GM23248 (cell line): ENCODE results near the gene BYSL. TPM values are rescaled to one million over a fixed set of nuclear protein-coding genes. Genes with fewer than 3 reads are reported as not detected.

Experiments
- DNase-seq: peaks from one replicate; pipeline ENCODE4 v3.0.0-alpha.2; 2015
- H2AFZ ChIP-seq: fragments of 200-600 bp; sonication (generic); 2 replicates; pipeline ENCODE4 v1.6.1; 2016; ENCODE audit warnings: antibody characterized with exemption
- H3F3A ChIP-seq: fragments of 200-600 bp; sonication (generic); 2 replicates; pipeline ENCODE4 v1.6.1; 2016; ENCODE audit warnings: mild to moderate bottlenecking, antibody characterized with exemption, mixed run types; ENCODE audit not compliant: insufficient read depth
- H3K27ac ChIP-seq: fragments of 200-600 bp; sonication (generic); 2 replicates; pipeline ENCODE4 v1.5.1; 2016; ENCODE audit warnings: mild to moderate bottlenecking
- H3K27me3 ChIP-seq: fragments of 200-600 bp; sonication (generic); replicated peaks from 2 replicates; pipeline ENCODE4 v1.6.1; 2016; ENCODE audit warnings: mild to moderate bottlenecking; ENCODE audit not compliant: insufficient read depth
- H3K36me3 ChIP-seq: fragments of 200-600 bp; sonication (generic); 2 replicates; pipeline ENCODE4 v1.6.1; 2016; ENCODE audit warnings: low read depth, mild to moderate bottlenecking
- H3K4me1 ChIP-seq: fragments of 200-600 bp; sonication (generic); 2 replicates; pipeline ENCODE4 v1.6.1; 2016; ENCODE audit warnings: mild to moderate bottlenecking; ENCODE audit not compliant: insufficient read depth
- H3K4me2 ChIP-seq: fragments of 200-600 bp; sonication (generic); one replicate; pipeline ENCODE4 v1.6.1; 2016; ENCODE audit warnings: mild to moderate bottlenecking; ENCODE audit not compliant: unreplicated experiment
- H3K4me3 ChIP-seq: fragments of 200-600 bp; sonication (generic); 2 replicates; pipeline ENCODE4 v1.5.1; 2016; ENCODE audit warnings: mild to moderate bottlenecking
- H3K79me2 ChIP-seq: fragments of 200-600 bp; sonication (generic); 2 replicates; pipeline ENCODE4 v1.6.1; 2016; ENCODE audit warnings: mild to moderate bottlenecking; ENCODE audit not compliant: insufficient read depth
- H3K9ac ChIP-seq: fragments of 200-600 bp; sonication (generic); 2 replicates; pipeline ENCODE4 v1.6.1; 2016; ENCODE audit warnings: mild to moderate bottlenecking
- H3K9me2 ChIP-seq: fragments of 200-600 bp; sonication (generic); 2 replicates; pipeline ENCODE4 v1.6.1; 2016; ENCODE audit warnings: mixed run types, mild to moderate bottlenecking, moderate library complexity; ENCODE audit not compliant: insufficient read depth
- H3K9me3 ChIP-seq: fragments of 200-600 bp; sonication (generic); one replicate; pipeline ENCODE4 v1.6.1; 2017; ENCODE audit warnings: low read depth
- H4K20me1 ChIP-seq: fragments of 200-600 bp; sonication (generic); 2 replicates; pipeline ENCODE4 v1.6.0; 2016; ENCODE audit not compliant: insufficient read depth
- EZH2 ChIP-seq: fragments of 200-600 bp; sonication (generic); IDR thresholded peaks from 2 replicates; pipeline ENCODE4 v1.6.1; 2018; ENCODE audit warnings: antibody characterized with exemption, mild to moderate bottlenecking; ENCODE audit not compliant: insufficient read depth, poor library complexity, severe bottlenecking
- EZH2phosphoT487 ChIP-seq: fragments of 200-600 bp; sonication (generic); IDR thresholded peaks from 2 replicates; pipeline ENCODE4 v1.6.1; 2018; ENCODE audit warnings: antibody characterized with exemption, moderate library complexity, mild to moderate bottlenecking, low read depth; ENCODE audit not compliant: insufficient read depth
- whole genome bisulfite sequencing, 2 experiments: methylation state at CpG; one replicate each; pipeline ENCODE4 v1.1.6; 2015 to 2017; ENCODE audit warnings: low lambda C conversion rate in 2 of 2, low coverage in 1 of 2; ENCODE audit errors: missing lambda C conversion rate in 2 of 2; 5-methylcytosine and 5-hydroxymethylcytosine counted together
- in situ Hi-C: fragments of 300-500 bp; cut with MboI; formaldehyde crosslinking; loops from 2 replicates; pipeline ENCODE4 v1.15.0; 2020
- polyA plus RNA-seq: library from polyadenylated mRNA; unstranded; fragments of >200 nt; fragmentation: Nextera tagmentation; extraction: Ambion mirVana; gene quantifications from 2 replicates; pipeline ENCODE4 v1.2.1, GENCODE V29; 2016
- total RNA-seq: library from RNA; depleted of rRNA; stranded (reverse); fragments of >200 nt; shearing (Covaris generic); gene quantifications from 2 replicates; pipeline ENCODE4 v1.2.3, GENCODE V29; 2014

BYSL gene
- total and polyA plus RNA-seq, 2 experiments from 2014 or later: 11.0 to 28.0 TPM

DNA sequence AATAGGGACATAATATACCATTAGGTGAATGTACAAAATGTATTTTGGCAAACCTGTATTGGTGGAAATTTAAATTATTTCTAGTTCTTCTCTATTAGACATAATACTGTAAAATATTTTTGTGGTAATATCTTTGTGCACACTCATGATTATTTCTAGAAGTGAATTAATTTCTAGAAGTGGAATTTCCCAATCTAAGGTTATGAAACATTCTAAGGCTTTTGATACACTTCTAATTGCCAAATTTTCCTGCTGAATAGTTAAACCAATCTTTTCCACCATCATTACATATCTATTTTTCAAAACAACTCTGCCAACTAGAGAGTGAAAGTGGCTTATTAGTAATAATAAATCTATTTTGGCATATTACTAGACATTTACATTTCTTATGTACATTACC lies 22.2 kb downstream of the BYSL start:
- H3K79me2 ChIP-seq: peaks cover 30% of the 10 kb centered on the region
- peaks cover 28% of the 10 kb centered on the region for H3F3A ChIP-seq
- TF ChIP-seq EZH2: no peak
- no peak for TF ChIP-seq EZH2phosphoT487
- no peak overlapping the region for H2AFZ ChIP-seq
- no peak overlapping the region for H3K4me3 ChIP-seq
- in situ Hi-C loops: no loop called here
- H3K4me1 ChIP-seq: peaks cover 25% of the 10 kb centered on the region
- no peaks in the 10 kb centered on the region for H3K9me2 ChIP-seq
- H3K27me3 ChIP-seq: no peaks in the 10 kb centered on the region
- H4K20me1 ChIP-seq: no peaks in the 10 kb centered on the region
- H3K9ac ChIP-seq: no peak overlapping the region
- no peak overlapping the region for H3K4me2 ChIP-seq
- DNase-seq: no peak
- H3K27ac ChIP-seq: no peak overlapping the region
- no peaks in the 10 kb centered on the region for H3K36me3 ChIP-seq
- H3K9me3 ChIP-seq: no peaks in the 10 kb centered on the region

DNA sequence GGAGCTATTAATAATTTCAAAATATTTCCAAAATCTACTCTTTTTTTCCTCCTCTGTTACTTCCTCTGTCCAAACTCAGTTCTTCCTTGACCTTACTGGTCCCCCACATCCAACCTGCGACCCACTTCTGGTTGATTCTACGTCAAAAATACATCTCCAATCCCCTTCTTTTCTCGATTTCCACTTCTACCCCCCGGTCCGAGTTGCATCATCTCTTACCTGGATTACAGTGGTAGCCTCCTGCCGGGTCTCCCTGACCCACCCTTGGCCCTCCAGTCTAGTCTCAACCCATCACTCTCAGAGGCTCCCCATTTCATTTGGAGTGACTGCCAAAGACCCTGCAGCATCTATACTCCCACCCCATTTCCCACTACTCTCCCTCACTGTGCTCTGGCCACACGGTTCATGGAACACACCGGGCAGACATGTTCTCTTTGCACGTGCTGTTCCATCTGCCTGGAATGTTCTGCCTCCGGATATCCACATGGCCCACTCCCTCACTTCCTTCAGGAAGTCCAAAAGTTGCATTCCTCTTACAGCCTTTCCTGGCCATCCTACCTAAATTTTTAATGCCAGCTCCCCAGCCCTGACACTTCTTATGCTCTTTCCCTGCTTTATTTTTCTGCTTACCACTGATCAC lies 26.4 kb downstream of the BYSL start:
- Histone ChIP-seq H3K4me3 (no peak overlapping the region), H2AFZ (no peak overlapping the region), H3K36me3 (no peaks in the 10 kb centered on the region), H3K9me3 (no peaks in the 10 kb centered on the region), H3K27ac (no peak overlapping the region), H3K27me3 (no peaks in the 10 kb centered on the region), H3K4me2 (no peak overlapping the region), H3F3A (0 out of 2 replicates have a peak, but pooled peaks cover 8% of the 10 kb centered on the region), H3K9ac (no peak overlapping the region), H3K4me1 (peaks cover 1% of the 10 kb centered on the region; the same call in 1 of the 2 replicates), H3K9me2 (no peaks in the 10 kb centered on the region), H3K79me2 (no peaks in the 10 kb centered on the region), H4K20me1 (no peaks in the 10 kb centered on the region)
- 77 to 84% methylated on average over 10 of the region's 10 CpGs for WGBS, 2 experiments
- in situ Hi-C loops: no loop called here
- DNase-seq: no peak
- TF ChIP-seq EZH2 (no peak), EZH2phosphoT487 (no peak)

DNA sequence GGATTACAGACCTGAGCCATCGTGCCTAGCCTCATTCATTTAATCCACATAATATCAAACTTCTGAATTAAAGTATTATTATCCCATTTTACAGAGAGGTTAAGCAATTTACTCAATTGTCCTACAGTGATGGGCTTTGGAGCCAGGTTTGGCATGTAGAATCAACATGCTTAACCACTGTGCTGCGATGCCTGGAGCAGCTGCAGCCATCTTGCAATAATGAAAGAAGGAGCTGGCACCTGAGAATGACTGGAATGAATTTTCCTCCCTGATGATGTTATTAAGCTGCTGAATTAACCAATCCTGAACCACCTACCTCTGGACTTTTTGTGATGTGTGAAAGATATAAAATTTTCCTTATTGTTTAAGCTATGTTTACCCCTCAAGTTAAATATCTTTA lies 33.4 kb downstream of the BYSL start:
- H3F3A ChIP-seq: no peaks in the 10 kb centered on the region
- in situ Hi-C loops: no loop called here
- WGBS, 2 experiments: 94% methylated on average over 2 of the region's 2 CpGs
- H3K27ac ChIP-seq: no peak overlapping the region
- H2AFZ ChIP-seq: no peak overlapping the region
- no peaks in the 10 kb centered on the region for H3K36me3 ChIP-seq
- no peak overlapping the region for H3K4me3 ChIP-seq
- no peaks in the 10 kb centered on the region for H3K79me2 ChIP-seq
- no peaks in the 10 kb centered on the region for H3K4me1 ChIP-seq
- no peaks in the 10 kb centered on the region for H4K20me1 ChIP-seq
- no peak for DNase-seq
- no peaks in the 10 kb centered on the region for H3K9me2 ChIP-seq
- TF ChIP-seq EZH2phosphoT487 (no peak), EZH2 (no peak)
- H3K27me3 ChIP-seq: no peaks in the 10 kb centered on the region
- H3K9me3 ChIP-seq: no peaks in the 10 kb centered on the region
- H3K4me2 ChIP-seq: no peak overlapping the region
- H3K9ac ChIP-seq: no peak overlapping the region

DNA sequence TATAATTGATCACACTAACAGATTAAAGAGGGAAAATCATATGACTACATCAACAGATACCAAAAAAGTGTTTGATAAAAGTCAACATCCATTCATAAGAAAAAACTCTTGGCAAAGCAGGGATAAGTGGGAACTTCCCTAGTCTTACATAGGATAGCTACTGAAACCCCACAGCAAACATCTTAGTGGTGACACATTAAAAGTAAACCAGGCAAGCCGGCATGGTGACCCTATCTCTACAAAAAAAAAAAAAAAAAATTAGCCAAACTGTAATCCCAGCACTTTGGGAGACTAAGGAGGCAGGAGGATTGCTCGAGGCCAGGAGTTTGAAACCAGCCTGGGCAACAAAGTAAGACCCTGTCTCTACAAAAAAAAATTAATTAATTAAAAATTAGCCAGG lies 34.1 kb downstream of the BYSL start:
- DNase-seq: no peak
- Histone ChIP-seq H3K36me3 (no peaks in the 10 kb centered on the region), H3K4me2 (no peak overlapping the region), H3K9me2 (no peaks in the 10 kb centered on the region), H3K79me2 (no peaks in the 10 kb centered on the region), H3K4me1 (no peaks in the 10 kb centered on the region), H3K4me3 (no peak overlapping the region), H3F3A (no peaks in the 10 kb centered on the region), H3K9me3 (no peaks in the 10 kb centered on the region), H4K20me1 (no peaks in the 10 kb centered on the region), H2AFZ (no peak overlapping the region), H3K27ac (no peak overlapping the region), H3K9ac (no peak overlapping the region), H3K27me3 (no peaks in the 10 kb centered on the region)
- TF ChIP-seq EZH2: no peak
- no peak for TF ChIP-seq EZH2phosphoT487
- WGBS, 2 experiments: 75 to 78% methylated on average over 2 of the region's 2 CpGs
- in situ Hi-C loops: no loop called here

DNA sequence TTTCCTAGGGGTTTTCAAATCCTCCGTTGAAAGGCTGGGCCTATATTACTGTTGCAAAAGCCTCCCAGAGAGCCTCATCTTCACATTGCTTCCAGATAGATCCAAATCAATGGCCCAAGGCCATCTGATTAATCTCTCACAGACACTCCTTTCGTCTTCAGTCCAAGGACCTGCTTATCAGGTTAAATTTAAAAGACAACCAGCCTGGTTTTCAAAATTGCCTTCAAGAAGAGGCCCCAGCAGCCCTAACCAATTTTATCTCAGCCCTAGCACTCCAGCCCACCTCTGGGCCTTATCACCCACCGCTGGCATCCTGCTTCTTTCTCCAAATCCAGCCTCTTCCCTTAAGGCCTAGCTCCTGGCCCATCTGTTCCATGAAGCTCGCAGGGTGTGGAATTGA lies 35.8 kb downstream of the BYSL start:
- Histone ChIP-seq H3K27ac (no peak overlapping the region), H3F3A (no peaks in the 10 kb centered on the region), H4K20me1 (no peaks in the 10 kb centered on the region), H3K9me3 (no peaks in the 10 kb centered on the region), H3K9me2 (no peaks in the 10 kb centered on the region), H3K79me2 (no peaks in the 10 kb centered on the region), H3K4me3 (no peak overlapping the region), H3K9ac (no peak overlapping the region), H3K4me2 (no peak overlapping the region), H3K36me3 (no peaks in the 10 kb centered on the region), H2AFZ (no peak overlapping the region), H3K27me3 (no peaks in the 10 kb centered on the region), H3K4me1 (no peaks in the 10 kb centered on the region)
- 71 to 75% methylated on average over 4 of the region's 4 CpGs for WGBS, 2 experiments
- TF ChIP-seq EZH2phosphoT487: no peak
- TF ChIP-seq EZH2: no peak
- in situ Hi-C loops: no loop called here
- no peak for DNase-seq
